ENCODE results near the gene FGA. TPM values are rescaled to one million over a fixed set of nuclear protein-coding genes. Genes with fewer than 3 reads are reported as not detected.

Gene FGA
- total and polyA plus RNA-seq, 2 of the 8 experiments (the other 6 are each of a cell fraction or from before 2014, with no cell fraction given), result not detected

DNA sequence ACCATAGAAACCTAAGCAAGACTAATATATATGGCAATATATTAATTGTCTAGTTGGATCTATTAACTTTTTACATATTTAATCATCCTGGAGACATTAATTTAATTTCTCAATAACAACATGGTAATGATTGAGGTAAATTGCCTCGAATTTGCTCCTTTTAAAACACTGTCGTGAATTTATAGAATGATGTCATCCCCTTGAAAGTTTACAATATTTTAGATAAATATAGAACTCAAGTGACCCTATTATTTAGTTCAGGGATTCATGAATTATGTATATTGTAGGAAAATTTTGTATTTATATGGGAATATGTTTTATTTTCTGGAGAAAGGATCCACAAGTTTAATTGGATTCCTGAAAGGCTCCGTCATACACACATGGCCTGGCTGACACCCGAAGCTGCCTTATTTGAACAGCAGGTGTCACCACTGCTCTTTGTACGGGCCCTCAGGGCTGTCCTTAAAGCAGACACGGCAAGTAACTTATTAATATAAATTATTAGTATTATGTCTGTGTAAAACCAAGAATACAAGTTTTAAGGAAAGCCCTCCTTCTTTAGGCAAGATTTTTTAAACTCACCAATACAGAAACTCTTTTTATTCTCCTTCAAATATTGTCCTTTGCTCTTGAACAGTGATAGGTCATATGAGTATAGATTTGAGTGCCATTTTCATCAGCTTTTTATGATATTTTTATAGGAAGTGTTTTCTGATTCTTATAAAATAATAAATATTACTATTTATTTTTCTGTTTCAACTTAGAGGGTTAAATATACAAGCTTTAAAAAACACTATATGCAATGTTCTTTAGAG lies 38.5 kb downstream of the FGA start:
- Histone ChIP-seq H3K27me3 (replicated peaks in 1 of 4; ENCODE audit: control insufficient read depth in 3 of 4, extremely low read depth in 1 of 4, insufficient read depth in 3 of 4, low read length in 3 of 4) (no peaks in the 10 kb centered on the region; a peak in 1 of 7 replicates), H2AFZ (ENCODE audit: low read length) (no peak overlapping the region), H3K4me1 (replicated peaks in 1 of 4; ENCODE audit: control insufficient read depth in 3 of 4, insufficient read depth in 4 of 4, low read length in 3 of 4) (no peaks in the 10 kb centered on the region; a peak in 1 of 7 replicates), H3K23ac (ENCODE audit: insufficient read length) (no peak overlapping the region), H3K14ac (ENCODE audit: insufficient read length) (no peak overlapping the region), H3K18ac (ENCODE audit: extremely low read depth, low read length) (no peak overlapping the region), H2BK5ac (ENCODE audit: low read depth, low read length) (no peak overlapping the region), H3K23me2 (ENCODE audit: low read depth, low read length) (peaks cover 4% of the 10 kb centered on the region), H3K4me2 (ENCODE audit: insufficient read depth in 1 of 2, low read depth in 2 of 2, low read length in 2 of 2) (no peak overlapping the region), H4K8ac (ENCODE audit: extremely low read depth, insufficient read depth, low read length) (no peak overlapping the region), H3K9me3 (ENCODE audit: insufficient read depth in 2 of 2, low read depth in 1 of 2, low read length in 1 of 2) (no peaks in the 10 kb centered on the region), H2AK5ac (ENCODE audit: low read depth, low read length) (no peak overlapping the region), H2BK12ac (ENCODE audit: low read depth, low read length) (no peak overlapping the region), H3K4me3 (ENCODE audit: extremely low read depth in 1 of 4, insufficient read depth in 2 of 4, low read depth in 3 of 4, low read length in 4 of 4) (no peak overlapping the region), H3K36me3 (ENCODE audit: control insufficient read depth in 2 of 4, insufficient read depth in 4 of 4, low read length in 3 of 4) (peaks cover 0 to 8% (median 2%) of the 10 kb centered on the region in 4 experiments; a peak in 3 of 8 replicates), H3K79me2 (ENCODE audit: control insufficient read depth in 1 of 2, insufficient read depth in 2 of 2, low read length in 2 of 2) (peaks cover 7 to 28% of the 10 kb centered on the region in 2 experiments; a peak in 3 of 4 replicates), H3K27ac (ENCODE audit: low read depth, low read length) (no peak overlapping the region), H3K4ac (replicated peaks; ENCODE audit: insufficient read length, low read depth, low read length) (no peak overlapping the region), H2BK120ac (replicated peaks; ENCODE audit: low read depth, low read length) (no peak overlapping the region), H4K20me1 (replicated peaks in 1 of 2; ENCODE audit: control insufficient read depth in 1 of 2, insufficient read depth in 2 of 2, low read length in 2 of 2) (peaks cover 0 to 9% of the 10 kb centered on the region in 2 experiments), H4K5ac (ENCODE audit: insufficient read length, low read depth, low read length) (no peak overlapping the region), H4K91ac (replicated peaks; ENCODE audit: insufficient read length, low read length) (no peak overlapping the region), H3K79me1 (ENCODE audit: low read depth, low read length) (no peaks in the 10 kb centered on the region; the same call in 1 of the 2 replicates), H3K9ac (replicated peaks in 1 of 4; ENCODE audit: extremely low read depth in 1 of 4, low read depth in 3 of 4, low read length in 3 of 4) (no peak overlapping the region), H2BK15ac (ENCODE audit: low read length) (no peak overlapping the region), H3K56ac (replicated peaks; ENCODE audit: insufficient read length, low read depth, low read length) (no peak overlapping the region), H2BK20ac (ENCODE audit: low read length) (no peak overlapping the region)
- peak in 1 of 2 experiments; percentile 54 for DNase-seq (ENCODE audit: low read depth in 1 of 2, low spot score in 2 of 2)
- FAIRE-seq, result no peak
- ChIA-PET POLR2A (ENCODE audit: partially characterized antibody) (no interaction called here), CTCF (ENCODE audit: partially characterized antibody) (interaction anchor here (0.6 to 7.0 kb wide), 23 partner anchors 10 to 1936 kb away, joined by 3 to 193 read pairs (median 4); partner anchors contain the start of genes FGB, FGG and LRAT)
- TF ChIP-seq RAD21 (IDR thresholded peaks at IDR 0.05 in 1 of 2, conservative IDR thresholded peaks at IDR 0.05 in 1 of 2; ENCODE audit: low read depth in 2 of 2, low read length in 2 of 2) (peak; percentile 86 to 87), TEAD4 (IDR thresholded peaks at IDR 0.05; ENCODE audit: low read depth, low read length) (no peak), JUND (IDR thresholded peaks at IDR 0.05; ENCODE audit: low read length) (peak; percentile 55; the same call in 1 of the 2 replicates)
- TF ChIP-seq, protein P1, sequence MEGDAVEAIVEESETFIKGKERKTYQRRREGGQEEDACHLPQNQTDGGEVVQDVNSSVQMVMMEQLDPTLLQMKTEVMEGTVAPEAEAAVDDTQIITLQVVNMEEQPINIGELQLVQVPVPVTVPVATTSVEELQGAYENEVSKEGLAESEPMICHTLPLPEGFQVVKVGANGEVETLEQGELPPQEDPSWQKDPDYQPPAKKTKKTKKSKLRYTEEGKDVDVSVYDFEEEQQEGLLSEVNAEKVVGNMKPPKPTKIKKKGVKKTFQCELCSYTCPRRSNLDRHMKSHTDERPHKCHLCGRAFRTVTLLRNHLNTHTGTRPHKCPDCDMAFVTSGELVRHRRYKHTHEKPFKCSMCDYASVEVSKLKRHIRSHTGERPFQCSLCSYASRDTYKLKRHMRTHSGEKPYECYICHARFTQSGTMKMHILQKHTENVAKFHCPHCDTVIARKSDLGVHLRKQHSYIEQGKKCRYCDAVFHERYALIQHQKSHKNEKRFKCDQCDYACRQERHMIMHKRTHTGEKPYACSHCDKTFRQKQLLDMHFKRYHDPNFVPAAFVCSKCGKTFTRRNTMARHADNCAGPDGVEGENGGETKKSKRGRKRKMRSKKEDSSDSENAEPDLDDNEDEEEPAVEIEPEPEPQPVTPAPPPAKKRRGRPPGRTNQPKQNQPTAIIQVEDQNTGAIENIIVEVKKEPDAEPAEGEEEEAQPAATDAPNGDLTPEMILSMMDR (IDR thresholded peaks at IDR 0.05; ENCODE audit: control extremely low read depth in 1 of 3, insufficient read depth in 1 of 3, low read depth in 1 of 3, low read length in 3 of 3), result peak; percentile 69 to 76 (median 69)
- WGBS, 2 experiments (ENCODE audit: extremely low coverage in 1 of 2, insufficient coverage in 1 of 2, insufficient read length in 1 of 2, insufficient replicate concordance in 2 of 2, low coverage in 1 of 2, low lambda C conversion rate in 2 of 2, missing lambda C conversion rate in 1 of 2), result 57% methylated on average over 6 of the region's 6 CpGs; no CpG with 5 or more reads in 1 of the 2 experiments

All from H1 (cell line).